Measurements from ENCODE around the gene SLC44A3. TPM values are rescaled to one million over a fixed set of nuclear protein-coding genes. Genes with fewer than 3 reads are reported as not detected.

The SLC44A3 gene
- total and polyA plus RNA-seq, 2 of the 8 experiments (the other 6 are each of a cell fraction or from before 2014, with no cell fraction given): 4.2 to 5.0 TPM

- TF ChIP-seq CHD7 (IDR thresholded peaks at IDR 0.05; ENCODE audit: insufficient replicate concordance, low read length): no peak
- TF ChIP-seq ATF3 (IDR thresholded peaks at IDR 0.05; ENCODE audit: insufficient read depth, low read depth, low read length): no peak
- TF ChIP-seq ASH2L (IDR thresholded peaks at IDR 0.05; ENCODE audit: low read length): no peak
- no peak for TF ChIP-seq ZNF274 (IDR thresholded peaks at IDR 0.05; ENCODE audit: borderline replicate concordance, extremely low read depth, low read length)
- no peak for TF ChIP-seq YY1 (IDR thresholded peaks at IDR 0.05; ENCODE audit: low read depth, low read length)
- no peak for TF ChIP-seq KDM5A (IDR thresholded peaks at IDR 0.05; ENCODE audit: low read length)
- TF ChIP-seq TAF1 (IDR thresholded peaks at IDR 0.05; ENCODE audit: low read depth, low read length): no peak
- no peak for TF ChIP-seq POLR2AphosphoS5 (IDR thresholded peaks at IDR 0.05; ENCODE audit: low read depth, low read length)
- TF ChIP-seq RBBP5 (IDR thresholded peaks at IDR 0.05; ENCODE audit: borderline replicate concordance, low read depth, low read length): no peak
- no peak for TF ChIP-seq BACH1 (IDR thresholded peaks at IDR 0.05; ENCODE audit: low read length)
- TF ChIP-seq CHD2 (IDR thresholded peaks at IDR 0.05; ENCODE audit: low read length): no peak
- TF ChIP-seq CBX5 (IDR thresholded peaks at IDR 0.05; ENCODE audit: low read depth, low read length): no peak
Observed at GRCh38 chr1:94859174-94859573, 39.0 kb downstream of the SLC44A3 start (continued).

Measured in H1 (cell line).